Peyer's patch (tissue), 4 donors: Measurements from ENCODE around the gene EXOC3L4.

Experiments used
- POLR2A ChIP-seq, 2 donors: fragments of 450-650 bp; IDR thresholded peaks; one replicate each; pipeline ENCODE4 v1.5.1; 2017; ENCODE audit warnings: antibody characterized with exemption in 2 of 2, mild to moderate bottlenecking in 2 of 2, moderate library complexity in 2 of 2
- TF ChIP-seq, protein P1 (sequence below), 6 experiments: fragments of 450-650 bp in 4 of 6; fragments of 200-600 bp in 2 of 6; sonication (generic) in 1 of 6; IDR thresholded peaks; one replicate each; pipeline ENCODE4 v1.5.1; 2017 to 2019; ENCODE audit warnings: antibody characterized with exemption in 6 of 6, mild to moderate bottlenecking in 3 of 6, moderate library complexity in 1 of 6

DNA sequence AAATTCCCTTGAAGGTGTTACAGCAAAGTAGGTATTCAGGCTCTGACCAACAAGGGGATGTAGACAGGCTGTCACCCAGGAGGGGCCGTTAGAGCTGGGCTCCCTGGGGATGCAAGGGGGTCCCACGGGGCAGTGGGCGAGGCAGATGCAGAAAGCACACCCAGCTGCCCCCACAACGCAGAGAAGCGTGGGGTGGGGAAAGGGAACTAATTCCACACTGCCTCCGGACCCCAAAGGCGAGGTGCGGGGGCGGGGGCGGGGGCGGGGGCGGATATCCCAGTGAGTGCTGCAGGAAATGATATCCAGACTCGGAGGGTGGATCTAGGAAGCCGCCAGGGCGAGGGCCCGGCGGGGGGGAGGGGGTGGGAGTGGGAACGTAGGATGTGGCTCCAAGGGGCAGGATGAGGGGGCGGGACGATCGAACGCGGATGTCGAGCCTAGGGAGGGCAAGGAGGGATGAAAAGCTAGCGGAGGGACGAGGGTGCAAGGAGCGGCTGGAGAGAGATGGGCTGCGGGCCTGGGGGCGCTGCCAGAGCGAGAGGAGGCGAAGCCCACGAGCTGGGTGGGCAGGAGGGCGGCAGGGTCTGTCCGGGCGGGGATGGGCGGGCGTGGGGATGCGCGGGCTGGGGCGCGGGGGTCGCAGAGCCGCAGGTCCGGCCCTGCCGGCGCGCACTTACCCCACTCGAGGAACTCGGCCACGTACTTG is 38.0 kb upstream of the EXOC3L4 start:
- TF ChIP-seq, protein P1, sequence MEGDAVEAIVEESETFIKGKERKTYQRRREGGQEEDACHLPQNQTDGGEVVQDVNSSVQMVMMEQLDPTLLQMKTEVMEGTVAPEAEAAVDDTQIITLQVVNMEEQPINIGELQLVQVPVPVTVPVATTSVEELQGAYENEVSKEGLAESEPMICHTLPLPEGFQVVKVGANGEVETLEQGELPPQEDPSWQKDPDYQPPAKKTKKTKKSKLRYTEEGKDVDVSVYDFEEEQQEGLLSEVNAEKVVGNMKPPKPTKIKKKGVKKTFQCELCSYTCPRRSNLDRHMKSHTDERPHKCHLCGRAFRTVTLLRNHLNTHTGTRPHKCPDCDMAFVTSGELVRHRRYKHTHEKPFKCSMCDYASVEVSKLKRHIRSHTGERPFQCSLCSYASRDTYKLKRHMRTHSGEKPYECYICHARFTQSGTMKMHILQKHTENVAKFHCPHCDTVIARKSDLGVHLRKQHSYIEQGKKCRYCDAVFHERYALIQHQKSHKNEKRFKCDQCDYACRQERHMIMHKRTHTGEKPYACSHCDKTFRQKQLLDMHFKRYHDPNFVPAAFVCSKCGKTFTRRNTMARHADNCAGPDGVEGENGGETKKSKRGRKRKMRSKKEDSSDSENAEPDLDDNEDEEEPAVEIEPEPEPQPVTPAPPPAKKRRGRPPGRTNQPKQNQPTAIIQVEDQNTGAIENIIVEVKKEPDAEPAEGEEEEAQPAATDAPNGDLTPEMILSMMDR (IDR thresholded peaks at IDR 0.05) = no peak
- TF ChIP-seq POLR2A (IDR thresholded peaks at IDR 0.05) = no peak
